Measurements from ENCODE around the gene DNM3.

Gene DNM3

DNA sequence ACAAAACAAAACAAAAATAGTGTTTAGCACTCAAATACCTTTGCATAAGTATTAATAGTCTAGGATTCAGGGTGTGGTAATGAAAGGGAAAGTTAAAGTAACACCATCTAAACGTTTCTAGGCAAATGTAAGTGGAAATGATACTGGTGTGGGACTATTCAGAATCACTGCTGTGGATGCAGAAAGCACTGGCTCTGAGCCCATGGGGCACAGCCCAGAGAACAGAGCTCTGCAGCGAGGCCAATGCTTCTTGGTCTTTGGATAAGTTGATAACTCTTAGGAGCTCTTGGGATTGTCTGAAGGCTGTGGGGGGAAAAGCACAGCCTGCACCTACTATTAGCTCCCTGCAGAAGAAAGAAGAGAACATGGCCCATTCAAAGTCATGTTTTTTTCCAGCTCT is 21.4 kb upstream of the DNM3 start:
- no peak for DNase-seq

- no peak for DNase-seq
Measured at GRCh38 chr1:171826973-171827372, 14.3 kb upstream of the DNM3 start.

GRCh38 chr1:171828794-171829193 is 12.5 kb upstream of the DNM3 start:
- DNase-seq = no peak

DNA sequence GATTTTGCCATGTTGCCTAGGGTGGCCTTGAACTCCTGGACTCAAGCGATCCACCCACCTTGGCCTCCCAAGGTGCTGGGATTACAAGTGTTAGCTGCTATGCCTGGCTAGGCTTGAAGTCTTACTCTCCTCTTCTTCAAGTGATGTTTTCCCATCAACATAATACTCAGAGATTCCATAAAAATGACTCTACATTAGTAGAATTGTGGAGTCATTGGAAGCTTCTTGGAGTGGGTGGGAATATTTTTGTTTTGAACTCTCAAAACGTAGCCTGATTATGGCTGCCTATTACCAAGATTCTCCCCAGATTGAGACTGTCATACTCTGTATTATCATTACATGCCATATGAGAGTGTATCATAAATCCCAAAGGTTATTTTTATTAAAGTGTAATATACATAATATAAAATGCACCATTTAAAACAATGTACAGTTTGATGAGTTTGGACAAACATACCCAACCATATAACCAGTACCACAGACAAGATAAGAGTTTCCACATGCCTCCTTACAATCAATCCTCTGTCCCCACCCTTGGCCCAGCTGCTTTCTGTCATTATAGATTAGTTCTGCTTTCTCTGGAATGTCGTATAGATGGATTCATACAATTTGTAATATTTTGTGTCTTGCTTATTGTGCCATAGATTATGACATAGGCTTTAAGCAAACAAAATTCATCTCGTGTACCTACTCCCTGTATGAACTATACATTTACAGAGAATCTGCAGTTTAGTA is 8.0 kb upstream of the DNM3 start:
- DNase-seq = no peak

GRCh38 chr1:171834821-171835220 is 6.5 kb upstream of the DNM3 start:
- no peak for DNase-seq

DNA sequence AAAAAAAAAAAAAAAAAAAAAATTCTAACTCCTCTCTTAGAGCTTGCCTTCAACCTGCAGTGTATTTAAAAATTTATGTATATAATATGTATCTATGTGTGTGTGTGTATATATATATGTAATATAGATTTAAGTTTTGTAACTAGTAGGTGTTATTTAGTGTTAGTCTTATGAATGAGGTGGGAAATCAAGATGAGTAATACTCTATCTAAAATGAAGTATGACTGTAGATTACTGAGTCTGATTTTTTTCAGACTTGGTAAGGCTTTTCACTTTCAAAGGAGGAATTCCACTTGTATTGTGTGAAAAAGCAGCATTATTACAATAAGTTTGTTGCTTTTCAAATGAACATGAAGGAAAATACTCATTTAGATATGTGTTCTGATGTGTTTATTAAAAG is 5.4 kb upstream of the DNM3 start:
- DNase-seq = no peak

DNA sequence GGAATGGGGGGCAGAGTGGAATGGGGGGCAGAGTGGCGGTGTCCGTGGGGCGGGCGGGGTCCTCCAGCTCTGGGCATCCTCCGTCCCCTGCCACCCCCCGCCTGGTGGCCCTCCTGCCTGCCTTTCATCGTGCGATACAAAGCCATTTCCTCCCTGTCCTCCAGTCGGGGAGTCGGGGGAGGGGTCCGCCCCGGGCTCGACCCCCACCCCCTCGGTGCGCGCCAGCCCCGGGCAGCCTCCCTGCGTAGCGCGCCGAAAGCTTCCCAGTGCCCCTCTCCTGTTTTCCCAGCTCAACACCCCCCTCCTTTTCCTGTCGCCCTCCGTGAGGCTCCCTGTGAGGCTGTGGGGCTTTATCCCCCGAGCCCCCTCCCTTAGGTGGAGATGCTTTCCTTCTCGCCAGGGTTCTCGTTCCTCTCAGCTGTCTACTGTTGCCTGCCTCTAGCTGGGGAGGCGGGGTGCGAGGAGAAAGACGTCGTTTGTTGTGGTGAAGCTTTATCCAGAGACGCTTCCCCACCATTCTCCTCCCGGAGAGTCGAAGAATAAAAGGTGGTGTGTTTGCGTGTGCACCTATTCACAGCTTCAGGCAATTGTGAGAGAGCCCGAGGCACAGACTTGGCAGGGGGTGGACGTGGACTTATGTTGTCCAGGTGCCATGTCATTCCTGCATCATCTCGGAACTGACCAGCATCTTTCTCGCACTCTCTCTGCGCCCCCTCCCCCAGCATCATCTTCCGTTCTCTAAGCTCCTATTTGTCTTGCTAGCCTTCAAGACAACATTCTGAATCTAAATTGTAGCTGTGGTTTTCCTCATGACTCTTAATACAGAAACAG is 848 bp downstream of the DNM3 start:
- no peak for DNase-seq

- no peak for DNase-seq
Measured at GRCh38 chr1:171844381-171844780, 3.1 kb downstream of the DNM3 start.

DNA sequence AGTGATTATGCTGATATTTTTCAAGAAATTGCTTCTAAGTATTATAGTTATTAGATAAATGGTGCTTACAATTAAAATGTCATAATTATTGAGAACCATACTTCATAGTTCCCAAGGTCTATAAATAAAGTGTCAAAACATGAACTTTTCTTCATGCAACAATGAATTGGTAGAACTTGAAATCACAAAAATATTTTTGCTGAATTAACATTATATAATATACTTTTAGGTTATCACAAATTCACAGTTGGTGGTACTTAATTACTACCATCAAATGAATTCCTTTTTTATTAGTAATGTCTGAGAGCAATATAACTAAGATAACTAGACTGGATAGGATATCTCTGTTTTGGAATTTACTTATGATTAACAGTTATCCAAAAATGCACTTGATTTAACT is 4.7 kb downstream of the DNM3 start:
- DNase-seq = no peak

GRCh38 chr1:171849245-171849898 is 8.1 kb downstream of the DNM3 start:
- DNase-seq = no peak

GRCh38 chr1:171850651-171851350 is 9.5 kb downstream of the DNM3 start:
- DNase-seq = no peak

GRCh38 chr1:171852272-171852671 is 11.0 kb downstream of the DNM3 start:
- DNase-seq = no peak

- no peak for DNase-seq
Measured at GRCh38 chr1:171855381-171855780, 14.1 kb downstream of the DNM3 start.

DNA sequence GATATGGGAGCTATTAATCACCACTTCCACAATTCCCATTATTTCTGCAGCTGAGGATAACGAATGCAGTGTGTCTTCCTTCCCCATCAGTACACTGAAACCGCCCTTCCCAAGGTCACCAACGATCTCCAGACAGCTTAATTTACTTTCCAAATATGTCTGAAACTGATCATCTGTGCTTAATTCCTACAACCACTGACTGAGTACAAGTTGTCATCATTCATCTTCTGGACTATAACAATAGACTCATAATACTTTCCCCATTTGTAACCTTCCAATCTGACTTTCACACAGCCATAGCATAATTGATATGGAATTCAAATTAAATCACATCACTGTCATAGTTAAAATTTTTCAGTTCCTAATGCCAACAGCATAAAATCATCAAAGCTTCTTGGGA is 17.4 kb downstream of the DNM3 start:
- no peak for DNase-seq

DNA sequence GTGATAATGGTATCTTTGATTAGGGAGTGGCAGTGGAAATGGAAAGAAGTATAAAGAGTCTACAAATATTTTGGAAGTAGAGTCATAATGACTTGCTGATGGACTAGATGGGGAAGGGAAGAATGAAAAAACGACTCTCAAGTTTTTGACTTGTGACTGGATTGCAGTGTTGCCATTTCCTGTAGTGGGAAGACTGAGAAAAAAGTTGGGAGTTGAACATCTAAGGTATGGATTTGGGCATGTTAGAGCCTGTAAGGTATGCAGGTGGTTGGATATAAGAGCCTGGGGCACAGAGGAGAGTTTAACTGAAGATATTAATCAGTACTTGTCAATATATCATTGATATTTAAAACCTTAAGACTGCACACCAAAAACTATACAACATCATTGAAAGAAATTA is 19.4 kb downstream of the DNM3 start:
- DNase-seq = no peak

DNA sequence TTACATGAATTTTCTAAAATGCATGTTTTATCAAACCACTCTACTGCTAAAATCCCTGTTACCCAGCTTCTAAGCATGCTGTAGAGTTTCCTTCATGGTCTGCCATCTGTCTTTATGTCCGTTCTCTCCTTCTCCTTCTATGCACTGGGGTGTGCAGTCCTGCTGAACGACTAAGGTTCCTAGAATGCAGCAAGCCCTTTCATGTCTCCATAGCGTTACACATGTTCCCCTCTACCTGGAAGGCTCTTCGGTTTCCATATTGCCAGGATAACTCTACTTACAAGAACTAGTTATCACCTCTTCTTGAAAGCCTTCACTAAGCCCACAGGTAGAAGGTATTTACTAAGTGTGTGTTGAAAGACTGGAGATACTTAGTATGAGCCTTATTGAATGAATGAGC is 22.2 kb downstream of the DNM3 start:
- no peak for DNase-seq

DNA sequence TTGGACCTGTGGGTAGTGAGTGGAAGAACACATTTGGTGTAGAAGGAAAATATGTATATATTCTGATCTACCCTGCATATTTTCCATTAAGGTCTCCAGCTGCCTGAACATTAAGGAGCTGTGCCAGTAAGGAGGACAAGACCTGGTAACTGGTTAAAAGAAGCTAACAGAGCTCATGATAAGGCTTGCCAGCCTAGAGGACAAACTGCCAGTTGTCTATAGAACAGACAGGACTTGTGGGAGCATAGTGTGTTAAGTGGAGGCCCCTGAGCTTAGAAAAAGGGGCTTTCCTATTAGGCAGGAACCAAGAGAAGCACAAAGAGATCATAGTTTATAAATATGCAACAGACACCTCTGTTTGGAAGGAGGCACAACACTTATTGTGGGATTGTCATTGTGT is 23.0 kb downstream of the DNM3 start:
- no peak for DNase-seq

DNA sequence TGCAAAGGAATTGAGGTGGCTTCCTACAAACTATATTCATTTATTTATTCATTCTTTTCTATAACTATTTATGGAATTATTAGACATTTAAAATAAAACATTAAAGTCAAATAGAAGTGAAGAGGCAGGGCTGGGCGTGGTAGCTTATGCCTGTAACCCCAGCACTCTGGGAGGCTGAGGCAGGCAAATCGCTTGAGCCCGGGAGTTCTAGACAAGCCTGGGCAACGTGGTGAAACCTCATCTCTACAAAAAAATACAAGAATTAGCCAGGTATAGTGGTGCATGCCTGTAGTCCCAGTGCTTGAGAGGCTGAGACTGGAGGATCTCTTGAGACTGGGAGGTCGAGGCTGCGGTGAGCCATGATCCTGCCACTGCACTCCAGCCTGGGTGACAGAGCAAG is 23.8 kb downstream of the DNM3 start:
- no peak for DNase-seq

DNA sequence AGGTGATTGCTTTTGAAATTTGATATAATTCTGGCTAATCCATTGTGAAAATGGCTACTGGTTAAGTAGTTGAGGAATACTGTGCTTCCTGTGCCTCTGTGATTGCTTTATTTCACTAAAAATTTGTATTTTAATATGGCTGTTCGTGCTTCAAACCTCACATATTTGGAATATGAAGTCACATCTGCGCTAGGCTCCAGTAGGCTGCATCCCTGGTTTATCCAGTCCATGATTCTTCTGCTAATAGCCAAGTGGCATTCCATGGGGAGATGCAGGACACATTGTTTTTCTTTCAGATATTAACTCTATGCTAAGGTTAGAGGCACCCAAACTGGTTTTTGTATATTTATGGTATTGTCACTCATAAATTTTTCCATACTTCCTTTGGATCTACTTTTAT is 25.9 kb downstream of the DNM3 start:
- no peak for DNase-seq

- no peak for DNase-seq
Measured at GRCh38 chr1:171868217-171868803, 27.0 kb downstream of the DNM3 start.

DNA sequence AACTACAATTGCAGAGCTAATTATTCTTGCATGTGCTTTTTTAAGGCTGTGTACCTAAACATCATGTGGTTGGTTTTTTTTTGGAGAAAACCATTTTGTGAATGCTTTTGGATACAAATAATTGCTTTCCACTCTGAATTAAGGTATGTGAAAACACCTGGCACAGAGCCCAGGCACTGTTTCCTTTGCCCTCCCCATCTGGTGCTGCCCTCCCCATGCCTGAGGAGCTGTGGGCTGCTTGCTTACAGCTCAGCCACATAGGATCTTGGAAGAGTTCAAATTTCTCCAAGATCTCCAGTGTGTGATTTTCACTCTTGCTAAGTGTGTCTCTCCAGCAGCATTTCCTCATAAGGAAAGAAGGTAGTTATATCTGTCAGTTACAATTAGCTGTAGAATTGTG is 27.8 kb downstream of the DNM3 start:
- no peak for DNase-seq

DNA sequence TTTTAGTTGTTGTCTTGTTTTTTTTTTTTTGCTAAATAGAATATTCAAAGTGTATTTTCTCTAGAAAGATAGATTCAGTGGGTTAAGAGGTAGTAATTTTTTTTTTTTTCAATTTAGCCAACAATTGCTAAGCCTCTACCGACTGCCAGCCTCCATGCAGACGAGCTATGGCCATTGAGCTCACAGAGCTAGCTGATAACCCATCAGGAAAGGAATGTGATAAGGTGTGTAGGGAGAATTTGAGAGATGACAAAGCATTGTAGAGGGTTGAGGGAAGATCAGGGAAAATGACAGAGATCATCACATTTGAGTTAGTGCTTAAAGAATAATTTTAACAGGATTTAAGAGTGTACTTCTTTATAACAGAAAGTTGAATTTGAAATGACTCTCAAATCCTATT is 30.6 kb downstream of the DNM3 start:
- DNase-seq = no peak

DNA sequence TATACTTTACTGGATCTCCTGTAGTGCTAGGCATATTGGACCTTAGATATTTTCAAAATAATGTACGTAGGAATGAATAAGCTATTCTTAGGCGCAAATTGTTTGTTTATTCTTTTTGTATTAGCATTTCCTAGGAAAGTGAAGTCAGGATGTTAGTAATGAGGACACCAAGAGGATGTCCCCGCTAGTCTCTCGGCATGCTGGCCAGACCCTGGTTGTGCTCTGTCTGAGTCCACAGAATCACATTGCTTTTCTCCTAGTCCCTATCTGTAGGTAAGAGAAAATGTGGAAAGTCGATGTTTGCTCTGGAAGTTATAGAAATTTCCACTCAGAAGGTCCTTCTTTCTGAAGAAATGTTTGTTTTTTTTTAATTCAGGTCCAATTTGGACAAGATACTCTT is 31.1 kb downstream of the DNM3 start:
- DNase-seq = no peak

Data from NCI-H510A treated with DMSO at 0.1 percent for 48 hours (cell line).